A673 (cell line): Measurements from ENCODE around the gene CCDC33. TPM values are rescaled to one million over a fixed set of nuclear protein-coding genes. Genes with fewer than 3 reads are reported as not detected.

Experiments used
- BruUV-seq: library from RNA; stranded (reverse); fragments of 400-500 nt; replicated peaks from 2 replicates; lab custom pipeline; 2021; lab: Mats Ljungman, UMichigan
- CTCF ChIA-PET: fragments of 300-600 bp; sonication (Branson Sonifier 250); formaldehyde crosslinking; loops from one replicate; lab custom pipeline; 2022; ENCODE audit warnings: antibody characterized with exemption; lab: Charles Lee
- POLR2A ChIA-PET: fragments of 300-600 bp; sonication (Branson Sonifier 250); formaldehyde crosslinking; loops from one replicate; lab custom pipeline; 2022; ENCODE audit warnings: antibody characterized with exemption; ENCODE audit not compliant: low non-redundant PET; lab: Charles Lee
- DNase-seq: peaks from one replicate; pipeline ENCODE4 v3.0.0-alpha.2; 2015; ENCODE audit warnings: low spot score
- H3K27ac ChIP-seq: fragments of 200-600 bp; sonication (generic); 2 replicates; pipeline ENCODE4 v1.5.1; 2016; ENCODE audit warnings: mixed run types, low read depth, mild to moderate bottlenecking, mixed read lengths, antibody characterized with exemption, low read length; ENCODE audit not compliant: poor library complexity, severe bottlenecking
- H3K27me3 ChIP-seq: fragments of 200-600 bp; sonication (generic); replicated peaks from 2 replicates; pipeline ENCODE4 v1.6.1; 2017; ENCODE audit warnings: mixed run types, low read depth, mild to moderate bottlenecking, mixed read lengths, antibody characterized with exemption, low read length; ENCODE audit not compliant: insufficient read depth, poor library complexity
- H3K36me3 ChIP-seq: fragments of 200-600 bp; sonication (generic); 2 replicates; pipeline ENCODE4 v1.6.1; 2016; ENCODE audit warnings: mixed run types, mild to moderate bottlenecking, mixed read lengths, antibody characterized with exemption, low read length; ENCODE audit not compliant: insufficient read depth, poor library complexity, severe bottlenecking
- H3K4me1 ChIP-seq: fragments of 200-600 bp; sonication (generic); 2 replicates; pipeline ENCODE4 v1.6.1; 2017; ENCODE audit warnings: mixed run types, mild to moderate bottlenecking, mixed read lengths, antibody characterized with exemption, low read length; ENCODE audit not compliant: insufficient read depth, poor library complexity, severe bottlenecking
- H3K4me3 ChIP-seq: fragments of 200-600 bp; sonication (generic); 2 replicates; pipeline ENCODE4 v1.5.1; 2016; ENCODE audit warnings: low read depth, mixed run types, mild to moderate bottlenecking, mixed read lengths, low read length; ENCODE audit not compliant: poor library complexity, severe bottlenecking
- H3K9me3 ChIP-seq: fragments of 200-600 bp; sonication (generic); 2 replicates; pipeline ENCODE4 v1.6.1; 2016; ENCODE audit warnings: mixed run types, low read depth, mild to moderate bottlenecking, mixed read lengths, antibody characterized with exemption, low read length; ENCODE audit not compliant: poor library complexity, severe bottlenecking
- CTCF ChIP-seq: fragments of 300-800, 200-600 bp; sonication (generic); conservative IDR thresholded peaks from 2 replicates; pipeline ENCODE4 v1.5.1; 2017; ENCODE audit warnings: low read depth, mild to moderate bottlenecking, antibody characterized with exemption, low read length, moderate library complexity, mixed read lengths
- EZH2 ChIP-seq: fragments of 200-600 bp; sonication (generic); IDR thresholded peaks from 2 replicates; pipeline ENCODE4 v1.6.1; 2017; ENCODE audit warnings: borderline replicate concordance, low read depth, mild to moderate bottlenecking, mixed read lengths, antibody characterized with exemption, low read length; ENCODE audit not compliant: poor library complexity, severe bottlenecking
- intact Hi-C: fragments of 100-400 bp; cut with micrococcal nuclease; formaldehyde crosslinking; loops from one replicate; pipeline ENCODE4 v1.10.0; 2022; ENCODE audit not compliant: unreplicated experiment
- total RNA-seq: library from RNA; stranded (reverse); gene quantifications from 2 replicates; pipeline ENCODE4 v1.2.3, GENCODE V29; 2021

The CCDC33 gene
- total RNA-seq, 1 experiment from 2014 or later: not detected

GRCh38 chr15:74328331-74329056 lies 92.4 kb downstream of the CCDC33 start:
- DNase-seq: no peak
- TF ChIP-seq EZH2: no peak
- Histone ChIP-seq H3K36me3 (no peaks in the 10 kb centered on the region), H3K4me1 (no peaks in the 10 kb centered on the region), H3K27me3 (no peaks in the 10 kb centered on the region), H3K27ac (no peak overlapping the region), H3K4me3 (no peak overlapping the region), H3K9me3 (no peaks in the 10 kb centered on the region)
- POLR2A ChIA-PET: no interaction called here
- intact Hi-C loops: loop anchor here (10.0 kb wide), 1 partner anchor 946 kb away; no protein-coding TSS in a partner anchor
- CTCF ChIA-PET: no interaction called here
- no TSS peak for BruUV-seq

GRCh38 chr15:74330861-74331408 lies 94.8 kb downstream of the CCDC33 start:
- no TSS peak for BruUV-seq
- intact Hi-C loops: no loop called here
- ChIA-PET CTCF (interaction anchor here (0.6 to 1.1 kb wide), 2 partner anchors 10 to 23 kb away, joined by 3 to 9 read pairs; no protein-coding TSS in a partner anchor), POLR2A (interaction anchor here (0.5 kb wide), 1 partner anchor 12 kb away, joined by 8 read pairs; no protein-coding TSS in a partner anchor)
- no peak overlapping the region for H3K27ac ChIP-seq
- no peaks in the 10 kb centered on the region for H3K27me3 ChIP-seq
- no peak for DNase-seq
- no peaks in the 10 kb centered on the region for H3K9me3 ChIP-seq
- no peak for TF ChIP-seq CTCF
- TF ChIP-seq EZH2: no peak
- no peak overlapping the region for H3K4me3 ChIP-seq
- no peaks in the 10 kb centered on the region for H3K4me1 ChIP-seq
- H3K36me3 ChIP-seq: no peaks in the 10 kb centered on the region

GRCh38 chr15:74332011-74332410 lies 95.9 kb downstream of the CCDC33 start:
- H3K9me3 ChIP-seq: no peaks in the 10 kb centered on the region
- no peak overlapping the region for H3K27ac ChIP-seq
- H3K27me3 ChIP-seq: no peaks in the 10 kb centered on the region
- DNase-seq: no peak
- BruUV-seq: no TSS peak
- ChIA-PET CTCF (interaction anchor here (0.6 kb wide), 1 partner anchor 279 kb away, joined by 8 read pairs; no protein-coding TSS in a partner anchor), POLR2A (no interaction called here)
- H3K4me1 ChIP-seq: no peaks in the 10 kb centered on the region
- no peak for TF ChIP-seq CTCF
- no peak for TF ChIP-seq EZH2
- no peak overlapping the region for H3K4me3 ChIP-seq
- H3K36me3 ChIP-seq: no peaks in the 10 kb centered on the region
- intact Hi-C loops: no loop called here
